Stimulated activated CD4-positive, alpha-beta T cell treated with anti-CD3 and anti-CD28 coated beads, Interleukin-15, amount 100 ng/mL, for 1 hour (primary cell): ENCODE results near the gene PTPRN2.

Experiments used
- DNase-seq, 2 donors: peaks; one replicate each; pipeline ENCODE4 v3.0.0-alpha.2; 2020; ENCODE audit warnings: low read depth in 1 of 2, low spot score in 1 of 2

Gene PTPRN2

GRCh38 chr7:158129037-158130022, 458.3 kb downstream of the PTPRN2 start:
- no peak for DNase-seq

GRCh38 chr7:158128572-158128971, 459.1 kb downstream of the PTPRN2 start:
- no peak for DNase-seq

- DNase-seq, result no peak
Observed at GRCh38 chr7:158127241-158127640, 460.4 kb downstream of the PTPRN2 start.

GRCh38 chr7:158126661-158127060, 461.0 kb downstream of the PTPRN2 start:
- DNase-seq, result no peak

GRCh38 chr7:158125721-158126120, 461.9 kb downstream of the PTPRN2 start:
- no peak for DNase-seq

GRCh38 chr7:158125091-158125490, 462.5 kb downstream of the PTPRN2 start:
- no peak for DNase-seq

GRCh38 chr7:158124671-158125079, 462.9 kb downstream of the PTPRN2 start:
- no peak for DNase-seq

- DNase-seq, result no peak
Observed at GRCh38 chr7:158123753-158124152, 463.9 kb downstream of the PTPRN2 start.

GRCh38 chr7:158123214-158123613, 464.4 kb downstream of the PTPRN2 start:
- DNase-seq, result no peak

GRCh38 chr7:158121441-158122045, 466.1 kb downstream of the PTPRN2 start:
- no peak for DNase-seq

- no peak for DNase-seq
Observed at GRCh38 chr7:158120716-158121115, 466.9 kb downstream of the PTPRN2 start.

- DNase-seq, result no peak
Observed at GRCh38 chr7:158120316-158120715, 467.3 kb downstream of the PTPRN2 start.

- DNase-seq, result no peak
Observed at GRCh38 chr7:158117341-158118222, 470.0 kb downstream of the PTPRN2 start.

- no peak for DNase-seq
Observed at GRCh38 chr7:158116235-158116634, 471.4 kb downstream of the PTPRN2 start.

GRCh38 chr7:158114056-158114850, 473.4 kb downstream of the PTPRN2 start:
- no peak for DNase-seq

- DNase-seq, result no peak
Observed at GRCh38 chr7:158113321-158114025, 474.1 kb downstream of the PTPRN2 start.

- DNase-seq, result no peak
Observed at GRCh38 chr7:158112571-158113320, 474.9 kb downstream of the PTPRN2 start.

GRCh38 chr7:158111906-158112570, 475.6 kb downstream of the PTPRN2 start:
- DNase-seq, result no peak
